Vagina (tissue), 2 donors: Measurements from ENCODE around the gene CAPS2.

Experiments used
- CTCF ChIP-seq, 3 experiments: fragments of 450-650 bp in 2 of 3; fragments of 200-600 bp in 1 of 3; sonication (generic) in 1 of 3; IDR thresholded peaks; one replicate each; pipeline ENCODE4 v1.5.1; 2017 to 2019; ENCODE audit warnings: antibody characterized with exemption in 3 of 3, mild to moderate bottlenecking in 2 of 3, moderate library complexity in 2 of 3
- POLR2A ChIP-seq, 2 donors: fragments of 450-650 bp; IDR thresholded peaks; one replicate each; pipeline ENCODE4 v1.6.1; 2017; ENCODE audit warnings: antibody characterized with exemption in 2 of 2, mild to moderate bottlenecking in 2 of 2, moderate library complexity in 2 of 2
- POLR2AphosphoS5 ChIP-seq, 2 donors: sonication (generic); formaldehyde crosslinking; IDR thresholded peaks; one replicate each; pipeline ENCODE4 v1.9.0; 2017; ENCODE audit warnings: antibody characterized with exemption in 2 of 2, mild to moderate bottlenecking in 2 of 2, low read depth in 1 of 2; ENCODE audit not compliant: insufficient read depth in 1 of 2

GRCh38 chr12:75305412-75306332 lies 24.5 kb downstream of the CAPS2 start:
- no peak for TF ChIP-seq CTCF (IDR thresholded peaks at IDR 0.05)
- no peak for TF ChIP-seq POLR2A (IDR thresholded peaks at IDR 0.05)
- no peak for TF ChIP-seq POLR2AphosphoS5 (IDR thresholded peaks at IDR 0.05; ENCODE audit: insufficient read depth in 1 of 2, low read depth in 1 of 2)
